HCT116 (cell line): Measurements from ENCODE around the gene SLC22A23. TPM values are rescaled to one million over a fixed set of nuclear protein-coding genes. Genes with fewer than 3 reads are reported as not detected.

Experiments
- ATAC-seq: fragments of 200-7000 bp; cut with Tn5 transposase; 2 replicates; pipeline ENCODE4 v1.9.1; 2020; ENCODE audit warnings: mild to moderate bottlenecking, moderate library complexity
- BruUV-seq: library from RNA; stranded (reverse); fragments of 400-500 nt; replicated peaks from 2 replicates; lab custom pipeline; 2021; lab: Mats Ljungman, UMichigan
- CTCF ChIA-PET: fragments of 300-600 bp; sonication (Branson Sonifier 250); formaldehyde crosslinking; loops from one replicate; lab custom pipeline; 2021; ENCODE audit warnings: antibody characterized with exemption; lab: Charles Lee
- POLR2A ChIA-PET: fragments of 300-600, 350-600 bp; sonication (Branson Sonifier 250); formaldehyde crosslinking; loops from one replicate; lab custom pipeline; 2021; ENCODE audit warnings: antibody characterized with exemption; lab: Charles Lee
- RAD21 ChIA-PET, 2 experiments: fragments of 300-600 bp; sonication (Branson Sonifier 250); formaldehyde crosslinking; loops; one replicate each; lab custom pipeline; 2023; ENCODE audit warnings: low total read pairs in 2 of 2; ENCODE audit not compliant: uncharacterized antibody in 2 of 2, unreplicated experiment in 2 of 2, low non-redundant PET in 1 of 2; lab: Charles Lee
- DNase-seq: peaks from one replicate; pipeline ENCODE4 v3.0.0-alpha.2; 2010; ENCODE audit warnings: low read depth, low spot score
- H2AFZ ChIP-seq: fragments of 200-600 bp; shearing (Covaris generic), sonication (generic); 2 replicates; pipeline ENCODE4 v1.6.1; 2017; ENCODE audit warnings: low read depth, mixed run types, mixed read lengths, antibody characterized with exemption, low read length; ENCODE audit not compliant: poor library complexity, severe bottlenecking
- H3K27ac ChIP-seq: 2 replicates; pipeline ENCODE4 v1.5.1; 2012; ENCODE audit warnings: low read depth, low read length
- H3K27me3 ChIP-seq: fragments of 200-600 bp; sonication (generic); 2 replicates; pipeline ENCODE4 v1.6.1; 2016; ENCODE audit warnings: mixed run types, low read length, mixed read lengths; ENCODE audit not compliant: insufficient read depth
- H3K36me3 ChIP-seq, 2 experiments: fragments of 200-500 bp in 1 of 2; fragments of 200-600 bp in 1 of 2; sonication (Bioruptor generic) in 1 of 2; sonication (generic) in 1 of 2; 2 replicates each; pipeline versions ENCODE4 v1.5.1 to v1.6.1; 2014 to 2016; ENCODE audit warnings: low read length in 2 of 2, inconsistent platforms in 1 of 2, mixed read lengths in 1 of 2, mixed run types in 1 of 2; ENCODE audit not compliant: insufficient read depth in 2 of 2, control insufficient read depth in 1 of 2
- H3K4me1 ChIP-seq, 2 experiments: fragments of 200-600 bp in 1 of 2; sonication (generic) in 1 of 2; 2 replicates each; pipeline versions ENCODE4 v1.5.1 to v1.6.1; 2012 to 2017; ENCODE audit warnings: low read length in 2 of 2, inconsistent platforms in 1 of 2, mild to moderate bottlenecking in 1 of 2, mixed read lengths in 1 of 2, mixed run types in 1 of 2, moderate library complexity in 1 of 2; ENCODE audit not compliant: insufficient read depth in 2 of 2, control insufficient read depth in 1 of 2
- H3K4me2 ChIP-seq: fragments of 200-600 bp; sonication (generic); 2 replicates; pipeline ENCODE4 v1.6.1; 2017; ENCODE audit warnings: mixed run types, low read length, mixed read lengths
- H3K4me3 ChIP-seq, 2 experiments: fragments of 200-600 bp in 1 of 2; sonication (generic) in 1 of 2; replicated peaks in 1 of 2; 2 replicates each; pipeline ENCODE4 v1.5.1; 2011 to 2016; ENCODE audit warnings: low read length in 2 of 2, control low read depth in 1 of 2, low read depth in 1 of 2, mild to moderate bottlenecking in 1 of 2, mixed read lengths in 1 of 2, mixed run types in 1 of 2
- H3K79me2 ChIP-seq: fragments of 200-600 bp; sonication (generic); 2 replicates; pipeline ENCODE4 v1.6.1; 2017; ENCODE audit warnings: mild to moderate bottlenecking, mixed run types, low read length, moderate library complexity, mixed read lengths; ENCODE audit not compliant: insufficient read depth
- H3K9ac ChIP-seq: fragments of 200-600 bp; sonication (generic); 2 replicates; pipeline ENCODE4 v1.6.1; 2016; ENCODE audit warnings: low read length, mixed read lengths
- H3K9me2 ChIP-seq: fragments of 200-600 bp; sonication (generic), shearing (Covaris generic); 2 replicates; pipeline ENCODE4 v1.6.1; 2017; ENCODE audit warnings: mixed run types, mild to moderate bottlenecking, moderate library complexity; ENCODE audit not compliant: insufficient read depth
- H3K9me3 ChIP-seq, 2 experiments: fragments of 200-500 bp in 1 of 2; fragments of 200-600 bp in 1 of 2; sonication (Bioruptor generic) in 1 of 2; sonication (generic) in 1 of 2; 2 replicates each; pipeline ENCODE4 v1.6.1; 2014 to 2017; ENCODE audit warnings: low read length in 2 of 2, mixed read lengths in 2 of 2, inconsistent platforms in 1 of 2, low read depth in 1 of 2, mild to moderate bottlenecking in 1 of 2, mixed run types in 1 of 2, moderate library complexity in 1 of 2; ENCODE audit not compliant: control insufficient read depth in 1 of 2, insufficient read depth in 1 of 2
- H4K20me1 ChIP-seq: fragments of 200-600 bp; sonication (generic), shearing (Covaris generic); 2 replicates; pipeline ENCODE4 v1.6.1; 2017; ENCODE audit warnings: mixed run types, mild to moderate bottlenecking, moderate library complexity; ENCODE audit not compliant: insufficient read depth
- CBX3 ChIP-seq: IDR thresholded peaks from 2 replicates; pipeline ENCODE4 v1.6.1; 2012; ENCODE audit warnings: low read depth
- CEBPB ChIP-seq: IDR thresholded peaks from 2 replicates; pipeline ENCODE4 v1.6.1; 2012; ENCODE audit warnings: low read depth
- EGR1 ChIP-seq: IDR thresholded peaks from 2 replicates; pipeline ENCODE4 v1.6.1; 2012; ENCODE audit warnings: low read depth
- ELF1 ChIP-seq: IDR thresholded peaks from 2 replicates; pipeline ENCODE4 v1.6.1; 2012; ENCODE audit warnings: low read depth, borderline replicate concordance
- EZH2 ChIP-seq: fragments of 200-600 bp; sonication (generic); IDR thresholded peaks from 2 replicates; pipeline ENCODE4 v1.6.1; 2017; ENCODE audit warnings: antibody characterized with exemption, mixed run types
- EZH2phosphoT487 ChIP-seq: fragments of 200-600 bp; IDR thresholded peaks from 2 replicates; pipeline ENCODE4 v1.6.1; 2018; ENCODE audit warnings: antibody characterized with exemption, borderline replicate concordance
- FOSL1 ChIP-seq: IDR thresholded peaks from 2 replicates; pipeline ENCODE4 v1.6.1; 2012; ENCODE audit warnings: low read depth
- JUND ChIP-seq: IDR thresholded peaks from 2 replicates; pipeline ENCODE4 v1.6.1; 2012
- POLR2AphosphoS5 ChIP-seq: IDR thresholded peaks from 2 replicates; pipeline ENCODE4 v1.6.1; 2011; ENCODE audit warnings: mild to moderate bottlenecking, low read depth, low read length, moderate library complexity
- RAD21 ChIP-seq: IDR thresholded peaks from 2 replicates; pipeline ENCODE4 v1.6.1; 2012; ENCODE audit warnings: low read depth, mild to moderate bottlenecking
- SIN3A ChIP-seq: IDR thresholded peaks from 2 replicates; pipeline ENCODE4 v1.6.1; 2012; ENCODE audit warnings: low read depth
- SP1 ChIP-seq: IDR thresholded peaks from 2 replicates; pipeline ENCODE4 v1.6.1; 2012; ENCODE audit warnings: low read depth
- SRF ChIP-seq: IDR thresholded peaks from 2 replicates; pipeline ENCODE4 v1.6.1; 2012; ENCODE audit warnings: low read depth
- YY1 ChIP-seq: IDR thresholded peaks from 2 replicates; pipeline ENCODE4 v1.6.1; 2011; ENCODE audit warnings: low read length, low read depth, moderate library complexity, mild to moderate bottlenecking; ENCODE audit not compliant: insufficient replicate concordance; ENCODE audit errors: extremely low read depth
- ZNF274 ChIP-seq: fragments of 200-500 bp; sonication (Bioruptor generic); IDR thresholded peaks from 2 replicates; pipeline ENCODE4 v1.6.1; 2014; ENCODE audit warnings: mild to moderate bottlenecking, low read depth, low read length, inconsistent platforms
- intact Hi-C: fragments of 100-400 bp; cut with micrococcal nuclease; formaldehyde crosslinking; loops from 2 replicates; pipeline ENCODE4 v1.10.0; 2022
- total RNA-seq: library from RNA; stranded (reverse); gene quantifications from one replicate; pipeline ENCODE4 v1.2.1, GENCODE V29; 2021; ENCODE audit not compliant: unreplicated experiment
- TF ChIP-seq, protein P1 (sequence below): IDR thresholded peaks from 2 replicates; pipeline ENCODE4 v1.6.1; 2012
- TF ChIP-seq, protein P2 (sequence below): IDR thresholded peaks from 2 replicates; pipeline ENCODE4 v1.6.1; 2011; ENCODE audit warnings: mild to moderate bottlenecking, low read length, moderate library complexity; ENCODE audit not compliant: insufficient replicate concordance; ENCODE audit errors: extremely low read depth
- TF ChIP-seq, protein P3 (sequence below), 3 experiments: fragments of 200-600 bp in 1 of 3; sonication (generic) in 1 of 3; IDR thresholded peaks in 2 of 3; conservative IDR thresholded peaks in 1 of 3; 2 replicates each; pipeline ENCODE4 v1.5.1; 2012 to 2017; ENCODE audit warnings: low read depth in 2 of 3, low read length in 2 of 3, antibody characterized with exemption in 1 of 3, borderline replicate concordance in 1 of 3, control low read depth in 1 of 3, mild to moderate bottlenecking in 1 of 3, mixed read lengths in 1 of 3, mixed run types in 1 of 3, moderate library complexity in 1 of 3; ENCODE audit not compliant: insufficient read depth in 1 of 3
- TF ChIP-seq, protein P4 (sequence below): IDR thresholded peaks from 2 replicates; pipeline ENCODE4 v1.6.1; 2012; ENCODE audit warnings: low read depth

The SLC22A23 gene
- total RNA-seq, 1 experiment from 2014 or later: 11.5 TPM

DNA sequence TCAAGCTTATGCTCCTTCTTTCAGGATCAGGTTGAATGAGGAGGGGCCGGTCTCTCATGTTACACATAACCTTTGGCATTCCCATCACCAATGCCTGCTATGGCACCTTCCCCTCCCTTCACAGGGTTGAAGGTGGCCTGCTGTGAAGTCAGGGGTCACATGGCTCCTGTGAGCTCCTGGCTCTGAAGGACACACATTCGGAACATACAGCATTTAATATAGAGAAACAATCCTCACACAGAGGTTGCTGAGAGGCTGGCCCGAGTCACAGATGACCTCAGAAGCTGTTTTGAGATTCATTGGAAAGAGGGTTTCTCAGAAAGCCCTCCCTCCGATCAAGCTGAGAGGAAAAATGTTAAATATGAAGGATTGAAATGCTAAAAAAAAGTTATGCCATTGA lies 116.0 kb downstream of the SLC22A23 start:
- Histone ChIP-seq H3K9ac (no peak overlapping the region), H3K27me3 (no peaks in the 10 kb centered on the region), H3K79me2 (no peaks in the 10 kb centered on the region), H3K27ac (no peak overlapping the region), H3K4me2 (no peak overlapping the region), H3K9me2 (no peaks in the 10 kb centered on the region), H2AFZ (no peak overlapping the region), H3K4me1 (peaks cover 19 to 29% of the 10 kb centered on the region in 2 experiments), H3K36me3 (no peaks in the 10 kb centered on the region), H3K9me3 (no peaks in the 10 kb centered on the region), H3K4me3 (no peak overlapping the region), H4K20me1 (no peaks in the 10 kb centered on the region)
- intact Hi-C loops: no loop called here
- TF ChIP-seq, protein P1, sequence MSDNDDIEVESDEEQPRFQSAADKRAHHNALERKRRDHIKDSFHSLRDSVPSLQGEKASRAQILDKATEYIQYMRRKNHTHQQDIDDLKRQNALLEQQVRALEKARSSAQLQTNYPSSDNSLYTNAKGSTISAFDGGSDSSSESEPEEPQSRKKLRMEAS: no peak
- TF ChIP-seq SP1 (no peak), FOSL1 (no peak), SIN3A (no peak), RAD21 (no peak), EZH2 (no peak), EZH2phosphoT487 (no peak), EGR1 (no peak), ELF1 (no peak), SRF (no peak), CEBPB (no peak), POLR2AphosphoS5 (no peak), YY1 (no peak), CBX3 (no peak), ZNF274 (no peak), JUND (no peak)
- TF ChIP-seq, protein P2, sequence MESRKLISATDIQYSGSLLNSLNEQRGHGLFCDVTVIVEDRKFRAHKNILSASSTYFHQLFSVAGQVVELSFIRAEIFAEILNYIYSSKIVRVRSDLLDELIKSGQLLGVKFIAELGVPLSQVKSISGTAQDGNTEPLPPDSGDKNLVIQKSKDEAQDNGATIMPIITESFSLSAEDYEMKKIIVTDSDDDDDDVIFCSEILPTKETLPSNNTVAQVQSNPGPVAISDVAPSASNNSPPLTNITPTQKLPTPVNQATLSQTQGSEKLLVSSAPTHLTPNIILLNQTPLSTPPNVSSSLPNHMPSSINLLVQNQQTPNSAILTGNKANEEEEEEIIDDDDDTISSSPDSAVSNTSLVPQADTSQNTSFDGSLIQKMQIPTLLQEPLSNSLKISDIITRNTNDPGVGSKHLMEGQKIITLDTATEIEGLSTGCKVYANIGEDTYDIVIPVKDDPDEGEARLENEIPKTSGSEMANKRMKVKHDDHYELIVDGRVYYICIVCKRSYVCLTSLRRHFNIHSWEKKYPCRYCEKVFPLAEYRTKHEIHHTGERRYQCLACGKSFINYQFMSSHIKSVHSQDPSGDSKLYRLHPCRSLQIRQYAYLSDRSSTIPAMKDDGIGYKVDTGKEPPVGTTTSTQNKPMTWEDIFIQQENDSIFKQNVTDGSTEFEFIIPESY: no peak
- TF ChIP-seq, protein P3, sequence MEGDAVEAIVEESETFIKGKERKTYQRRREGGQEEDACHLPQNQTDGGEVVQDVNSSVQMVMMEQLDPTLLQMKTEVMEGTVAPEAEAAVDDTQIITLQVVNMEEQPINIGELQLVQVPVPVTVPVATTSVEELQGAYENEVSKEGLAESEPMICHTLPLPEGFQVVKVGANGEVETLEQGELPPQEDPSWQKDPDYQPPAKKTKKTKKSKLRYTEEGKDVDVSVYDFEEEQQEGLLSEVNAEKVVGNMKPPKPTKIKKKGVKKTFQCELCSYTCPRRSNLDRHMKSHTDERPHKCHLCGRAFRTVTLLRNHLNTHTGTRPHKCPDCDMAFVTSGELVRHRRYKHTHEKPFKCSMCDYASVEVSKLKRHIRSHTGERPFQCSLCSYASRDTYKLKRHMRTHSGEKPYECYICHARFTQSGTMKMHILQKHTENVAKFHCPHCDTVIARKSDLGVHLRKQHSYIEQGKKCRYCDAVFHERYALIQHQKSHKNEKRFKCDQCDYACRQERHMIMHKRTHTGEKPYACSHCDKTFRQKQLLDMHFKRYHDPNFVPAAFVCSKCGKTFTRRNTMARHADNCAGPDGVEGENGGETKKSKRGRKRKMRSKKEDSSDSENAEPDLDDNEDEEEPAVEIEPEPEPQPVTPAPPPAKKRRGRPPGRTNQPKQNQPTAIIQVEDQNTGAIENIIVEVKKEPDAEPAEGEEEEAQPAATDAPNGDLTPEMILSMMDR (IDR thresholded peaks at IDR 0.05 in 2 of 3, conservative IDR thresholded peaks at IDR 0.05 in 1 of 3; ENCODE audit: borderline replicate concordance in 1 of 3, insufficient read depth in 1 of 3, low read depth in 2 of 3, low read length in 2 of 3): no peak
- TF ChIP-seq, protein P4, sequence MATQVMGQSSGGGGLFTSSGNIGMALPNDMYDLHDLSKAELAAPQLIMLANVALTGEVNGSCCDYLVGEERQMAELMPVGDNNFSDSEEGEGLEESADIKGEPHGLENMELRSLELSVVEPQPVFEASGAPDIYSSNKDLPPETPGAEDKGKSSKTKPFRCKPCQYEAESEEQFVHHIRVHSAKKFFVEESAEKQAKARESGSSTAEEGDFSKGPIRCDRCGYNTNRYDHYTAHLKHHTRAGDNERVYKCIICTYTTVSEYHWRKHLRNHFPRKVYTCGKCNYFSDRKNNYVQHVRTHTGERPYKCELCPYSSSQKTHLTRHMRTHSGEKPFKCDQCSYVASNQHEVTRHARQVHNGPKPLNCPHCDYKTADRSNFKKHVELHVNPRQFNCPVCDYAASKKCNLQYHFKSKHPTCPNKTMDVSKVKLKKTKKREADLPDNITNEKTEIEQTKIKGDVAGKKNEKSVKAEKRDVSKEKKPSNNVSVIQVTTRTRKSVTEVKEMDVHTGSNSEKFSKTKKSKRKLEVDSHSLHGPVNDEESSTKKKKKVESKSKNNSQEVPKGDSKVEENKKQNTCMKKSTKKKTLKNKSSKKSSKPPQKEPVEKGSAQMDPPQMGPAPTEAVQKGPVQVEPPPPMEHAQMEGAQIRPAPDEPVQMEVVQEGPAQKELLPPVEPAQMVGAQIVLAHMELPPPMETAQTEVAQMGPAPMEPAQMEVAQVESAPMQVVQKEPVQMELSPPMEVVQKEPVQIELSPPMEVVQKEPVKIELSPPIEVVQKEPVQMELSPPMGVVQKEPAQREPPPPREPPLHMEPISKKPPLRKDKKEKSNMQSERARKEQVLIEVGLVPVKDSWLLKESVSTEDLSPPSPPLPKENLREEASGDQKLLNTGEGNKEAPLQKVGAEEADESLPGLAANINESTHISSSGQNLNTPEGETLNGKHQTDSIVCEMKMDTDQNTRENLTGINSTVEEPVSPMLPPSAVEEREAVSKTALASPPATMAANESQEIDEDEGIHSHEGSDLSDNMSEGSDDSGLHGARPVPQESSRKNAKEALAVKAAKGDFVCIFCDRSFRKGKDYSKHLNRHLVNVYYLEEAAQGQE: no peak
- no peak for ATAC-seq
- RAD21 ChIA-PET: no interaction called here
- POLR2A ChIA-PET: no interaction called here
- DNase-seq: no peak
- no TSS peak for BruUV-seq
- CTCF ChIA-PET: no interaction called here
